Glutamatergic neuron (in vitro differentiated cells): ENCODE data around the gene LILRB3. TPM values are rescaled to one million over a fixed set of nuclear protein-coding genes. Genes with fewer than 3 reads are reported as not detected.

Source experiments
- total RNA-seq: library from RNA; stranded (reverse); fragmentation: NEBNext Ultra II Directional; extraction: Animal tissue kit (Norgen Biotek cat#: 25700); gene quantifications from one replicate; pipeline ENCODE4 v1.2.1, GENCODE V29; 2021; ENCODE audit not compliant: unreplicated experiment

LILRB3 gene
- total RNA-seq, 1 donor from 2014 or later = not detected

Other genes starting within 250 kb of the LILRB3 start
- gene CACNG6, start 231.4 kb downstream of the LILRB3 start, total RNA-seq = 0.74 TPM
- not detected for gene VSTM1, start 159.1 kb downstream of the LILRB3 start, total RNA-seq
- not detected for gene TARM1, start 141.6 kb downstream of the LILRB3 start, total RNA-seq
- not detected for gene OSCAR, start 122.2 kb downstream of the LILRB3 start, total RNA-seq
- 143 TPM for gene NDUFA3, start 120.2 kb downstream of the LILRB3 start, total RNA-seq
- 21.9 TPM for gene TFPT, start 107.3 kb downstream of the LILRB3 start, total RNA-seq
- 55.5 TPM for gene PRPF31, start 107.3 kb downstream of the LILRB3 start, total RNA-seq
- gene CNOT3, start 85.2 kb downstream of the LILRB3 start, total RNA-seq = 56.9 TPM
- 3.7 TPM for gene LENG1, start 63.3 kb downstream of the LILRB3 start, total RNA-seq
- gene TMC4, start 49.8 kb downstream of the LILRB3 start, total RNA-seq = not detected
- gene MBOAT7, start 33.4 kb downstream of the LILRB3 start, total RNA-seq = 62.0 TPM
- gene TSEN34, start 31.7 kb downstream of the LILRB3 start, total RNA-seq = 44.8 TPM
- 557 TPM for gene RPS9, start 22.1 kb downstream of the LILRB3 start, total RNA-seq
- not detected for gene LILRA6, start 19.8 kb upstream of the LILRB3 start, total RNA-seq
- 0.17 TPM for gene LILRB5, start 34.3 kb upstream of the LILRB3 start, total RNA-seq
- gene LILRB2, start 58.1 kb upstream of the LILRB3 start, total RNA-seq = 0.54 TPM
- gene LILRA5, start 90.2 kb upstream of the LILRB3 start, total RNA-seq = not detected
- gene LILRA4, start 116.2 kb upstream of the LILRB3 start, total RNA-seq = not detected
- gene LAIR1, start 141.9 kb upstream of the LILRB3 start, total RNA-seq = not detected
- gene TTYH1, start 192.5 kb upstream of the LILRB3 start, total RNA-seq = 2.9 TPM
- 278 TPM for gene LENG8, start 226.2 kb upstream of the LILRB3 start, total RNA-seq
- 4.7 TPM for gene LENG9, start 240.8 kb upstream of the LILRB3 start, total RNA-seq